Panc1 (cell line): Measurements from ENCODE around the gene KCNQ1.
A peak's percentile ranks its signal among the peaks of the same experiment; 100 is the strongest.

Experiments
- POLR2AphosphoS5 ChIP-seq: IDR thresholded peaks from 2 replicates; pipeline ENCODE4 v1.6.1; 2012; ENCODE audit warnings: mild to moderate bottlenecking, low read depth, low read length, moderate library complexity
- SIN3A ChIP-seq: IDR thresholded peaks from 2 replicates; pipeline ENCODE4 v1.6.1; 2012; ENCODE audit warnings: low read depth, mild to moderate bottlenecking, low read length, moderate library complexity, borderline replicate concordance; ENCODE audit not compliant: insufficient read depth
- TCF7L2 ChIP-seq: IDR thresholded peaks from 2 replicates; pipeline ENCODE4 v1.6.1; 2011; ENCODE audit warnings: mild to moderate bottlenecking, low read depth, low read length, inconsistent platforms
- TF ChIP-seq, protein P1 (sequence below): fragments of 450-650 bp; IDR thresholded peaks from 2 replicates; pipeline ENCODE4 v1.5.1; 2017; ENCODE audit warnings: mild to moderate bottlenecking
- TF ChIP-seq, protein P2 (sequence below), 2 experiments: IDR thresholded peaks; 2 replicates each; pipeline ENCODE4 v1.6.1; 2011 to 2012; ENCODE audit warnings: low read depth in 2 of 2, control low read depth in 1 of 2, low read length in 1 of 2, mild to moderate bottlenecking in 1 of 2, moderate library complexity in 1 of 2; ENCODE audit not compliant: insufficient read depth in 1 of 2

GRCh38 chr11:2699531-2700414 lies 255.0 kb downstream of the KCNQ1 start, which contains the start of gene KCNQ1OT1:
- TF ChIP-seq, protein P1, sequence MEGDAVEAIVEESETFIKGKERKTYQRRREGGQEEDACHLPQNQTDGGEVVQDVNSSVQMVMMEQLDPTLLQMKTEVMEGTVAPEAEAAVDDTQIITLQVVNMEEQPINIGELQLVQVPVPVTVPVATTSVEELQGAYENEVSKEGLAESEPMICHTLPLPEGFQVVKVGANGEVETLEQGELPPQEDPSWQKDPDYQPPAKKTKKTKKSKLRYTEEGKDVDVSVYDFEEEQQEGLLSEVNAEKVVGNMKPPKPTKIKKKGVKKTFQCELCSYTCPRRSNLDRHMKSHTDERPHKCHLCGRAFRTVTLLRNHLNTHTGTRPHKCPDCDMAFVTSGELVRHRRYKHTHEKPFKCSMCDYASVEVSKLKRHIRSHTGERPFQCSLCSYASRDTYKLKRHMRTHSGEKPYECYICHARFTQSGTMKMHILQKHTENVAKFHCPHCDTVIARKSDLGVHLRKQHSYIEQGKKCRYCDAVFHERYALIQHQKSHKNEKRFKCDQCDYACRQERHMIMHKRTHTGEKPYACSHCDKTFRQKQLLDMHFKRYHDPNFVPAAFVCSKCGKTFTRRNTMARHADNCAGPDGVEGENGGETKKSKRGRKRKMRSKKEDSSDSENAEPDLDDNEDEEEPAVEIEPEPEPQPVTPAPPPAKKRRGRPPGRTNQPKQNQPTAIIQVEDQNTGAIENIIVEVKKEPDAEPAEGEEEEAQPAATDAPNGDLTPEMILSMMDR: no peak
- 0 out of 2 replicates have a peak, but pooled peaks have one; percentile 23 for TF ChIP-seq TCF7L2
- peak; percentile 97 for TF ChIP-seq POLR2AphosphoS5
- TF ChIP-seq, protein P2, sequence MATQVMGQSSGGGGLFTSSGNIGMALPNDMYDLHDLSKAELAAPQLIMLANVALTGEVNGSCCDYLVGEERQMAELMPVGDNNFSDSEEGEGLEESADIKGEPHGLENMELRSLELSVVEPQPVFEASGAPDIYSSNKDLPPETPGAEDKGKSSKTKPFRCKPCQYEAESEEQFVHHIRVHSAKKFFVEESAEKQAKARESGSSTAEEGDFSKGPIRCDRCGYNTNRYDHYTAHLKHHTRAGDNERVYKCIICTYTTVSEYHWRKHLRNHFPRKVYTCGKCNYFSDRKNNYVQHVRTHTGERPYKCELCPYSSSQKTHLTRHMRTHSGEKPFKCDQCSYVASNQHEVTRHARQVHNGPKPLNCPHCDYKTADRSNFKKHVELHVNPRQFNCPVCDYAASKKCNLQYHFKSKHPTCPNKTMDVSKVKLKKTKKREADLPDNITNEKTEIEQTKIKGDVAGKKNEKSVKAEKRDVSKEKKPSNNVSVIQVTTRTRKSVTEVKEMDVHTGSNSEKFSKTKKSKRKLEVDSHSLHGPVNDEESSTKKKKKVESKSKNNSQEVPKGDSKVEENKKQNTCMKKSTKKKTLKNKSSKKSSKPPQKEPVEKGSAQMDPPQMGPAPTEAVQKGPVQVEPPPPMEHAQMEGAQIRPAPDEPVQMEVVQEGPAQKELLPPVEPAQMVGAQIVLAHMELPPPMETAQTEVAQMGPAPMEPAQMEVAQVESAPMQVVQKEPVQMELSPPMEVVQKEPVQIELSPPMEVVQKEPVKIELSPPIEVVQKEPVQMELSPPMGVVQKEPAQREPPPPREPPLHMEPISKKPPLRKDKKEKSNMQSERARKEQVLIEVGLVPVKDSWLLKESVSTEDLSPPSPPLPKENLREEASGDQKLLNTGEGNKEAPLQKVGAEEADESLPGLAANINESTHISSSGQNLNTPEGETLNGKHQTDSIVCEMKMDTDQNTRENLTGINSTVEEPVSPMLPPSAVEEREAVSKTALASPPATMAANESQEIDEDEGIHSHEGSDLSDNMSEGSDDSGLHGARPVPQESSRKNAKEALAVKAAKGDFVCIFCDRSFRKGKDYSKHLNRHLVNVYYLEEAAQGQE (IDR thresholded peaks at IDR 0.05; ENCODE audit: insufficient read depth in 1 of 2, low read depth in 2 of 2, low read length in 1 of 2): peak in 1 of 2 experiments; percentile 17; a peak in 1 of 4 replicates
- no peak; the same call in 1 of the 2 replicates for TF ChIP-seq SIN3A
